ENCODE measurements around the gene NEK7.

NEK7 gene

DNA sequence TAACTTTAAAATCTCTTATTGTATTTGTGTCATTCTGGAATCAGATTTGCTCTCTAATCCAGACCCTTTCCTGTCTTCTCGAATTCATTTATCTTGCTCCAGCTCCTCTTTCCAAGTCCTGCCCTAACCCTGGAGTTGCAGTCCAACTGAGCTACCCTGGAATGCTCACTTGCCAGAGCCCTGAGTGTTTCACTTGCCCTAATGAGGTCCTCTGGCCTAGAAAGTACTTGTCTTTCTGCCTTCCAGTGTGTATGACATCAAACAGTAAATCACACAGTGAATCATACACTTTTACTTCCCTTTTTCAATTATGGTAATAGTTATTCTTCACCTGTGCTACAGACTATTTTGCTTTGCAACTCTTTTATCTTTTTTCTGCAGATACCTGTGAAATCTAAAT, 96.9 kb downstream of the NEK7 start:
- H3K27ac Mint-ChIP-seq = peak overlapping the region; percentile 28
- peak in 1 of 2 donors; percentile 14 for DNase-seq (ENCODE audit: low spot score in 2 of 2)
- no peak overlapping the region for H3K4me3 Mint-ChIP-seq

DNA sequence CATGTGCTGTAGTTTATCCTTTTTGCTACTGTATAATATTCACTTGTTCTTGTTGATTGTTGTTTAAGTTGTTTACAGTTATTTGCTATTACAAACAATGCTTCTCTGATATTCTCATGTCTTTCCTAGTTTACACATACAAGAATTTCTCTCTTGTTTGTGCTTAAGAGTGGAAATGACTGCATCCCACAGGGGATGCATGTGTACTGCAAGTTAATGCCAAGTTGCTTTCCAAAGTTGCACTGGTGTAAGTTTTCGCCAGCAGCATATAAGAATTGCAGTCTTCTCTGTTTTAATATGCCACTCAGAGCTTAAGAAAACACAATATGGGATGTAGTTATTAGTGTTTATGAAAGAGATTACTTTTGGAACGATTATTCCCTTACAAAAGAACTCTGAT, 97.7 kb downstream of the NEK7 start:
- ATAC-seq (ENCODE audit: low read depth) (no peak), DNase-seq (ENCODE audit: low spot score in 2 of 2) (no peak)
- peaks cover 25% of the 10 kb centered on the region for H3K4me1 Mint-ChIP-seq
- no peak overlapping the region for H3K27ac Mint-ChIP-seq
- peaks cover 5% of the 10 kb centered on the region for H3K36me3 Mint-ChIP-seq
- no peaks in the 10 kb centered on the region for H3K9me3 Mint-ChIP-seq
- no peak overlapping the region for H3K4me3 Mint-ChIP-seq
- H3K27me3 Mint-ChIP-seq = no peaks in the 10 kb centered on the region

More for the DNA sequence above, 96.9 kb downstream of the NEK7 start:
- Mint-ChIP-seq H3K4me1 (peaks cover 25% of the 10 kb centered on the region), H3K36me3 (peaks cover 5% of the 10 kb centered on the region), H3K9me3 (no peaks in the 10 kb centered on the region), H3K27me3 (no peaks in the 10 kb centered on the region)
- ATAC-seq (ENCODE audit: low read depth) = peak; percentile 100

DNA sequence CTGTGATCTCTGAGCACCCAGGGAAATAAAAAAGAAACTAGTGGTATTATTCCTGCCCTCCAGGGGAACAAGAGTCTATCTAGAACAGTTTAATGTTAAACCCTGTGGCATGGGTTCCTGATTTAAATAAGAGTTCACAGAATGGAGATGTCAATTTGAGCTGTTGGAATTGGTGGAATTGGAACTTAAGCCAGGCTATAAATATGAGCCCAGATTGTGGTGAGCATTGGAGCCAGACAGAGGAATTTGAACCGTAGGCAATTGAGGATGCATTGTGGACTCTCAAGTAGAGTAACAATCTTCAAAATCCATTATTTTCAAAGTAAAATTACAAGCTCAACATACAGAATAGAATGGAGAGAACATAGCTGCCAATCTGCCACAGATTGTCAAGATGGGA, 98.2 kb downstream of the NEK7 start:
- ATAC-seq (ENCODE audit: low read depth) (no peak), DNase-seq (ENCODE audit: low spot score in 2 of 2) (no peak)
- H3K27ac Mint-ChIP-seq = no peak overlapping the region
- peaks cover 28% of the 10 kb centered on the region for H3K4me1 Mint-ChIP-seq
- H3K36me3 Mint-ChIP-seq = peaks cover 5% of the 10 kb centered on the region
- no peaks in the 10 kb centered on the region for H3K9me3 Mint-ChIP-seq
- H3K4me3 Mint-ChIP-seq = no peak overlapping the region
- no peaks in the 10 kb centered on the region for H3K27me3 Mint-ChIP-seq

DNA sequence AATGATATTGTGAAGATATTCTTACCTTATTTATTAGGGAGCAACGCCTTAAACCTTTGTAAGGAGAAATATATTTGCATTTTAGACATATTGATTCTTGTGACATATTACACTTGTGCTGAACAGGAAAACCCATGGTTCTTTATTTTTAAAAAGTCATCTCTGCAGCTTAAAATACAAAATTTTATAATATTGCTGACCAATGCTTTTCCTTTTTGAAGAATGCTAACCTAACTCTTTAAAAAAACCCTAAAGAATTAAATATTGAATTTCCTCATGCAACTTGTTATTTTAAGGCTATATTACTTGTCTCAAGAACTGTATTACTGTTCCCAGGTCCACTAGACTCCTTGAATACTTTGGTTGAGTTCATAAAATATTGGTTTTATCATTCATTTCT, 99.0 kb downstream of the NEK7 start:
- peak overlapping the region; percentile 50 for H3K27ac Mint-ChIP-seq
- no peak overlapping the region for H3K4me3 Mint-ChIP-seq
- H3K4me1 Mint-ChIP-seq = peaks cover 28% of the 10 kb centered on the region
- ATAC-seq (ENCODE audit: low read depth) (no peak), DNase-seq (ENCODE audit: low spot score in 2 of 2) (no peak)
- H3K9me3 Mint-ChIP-seq = no peaks in the 10 kb centered on the region
- H3K27me3 Mint-ChIP-seq = no peaks in the 10 kb centered on the region
- H3K36me3 Mint-ChIP-seq = peaks cover 5% of the 10 kb centered on the region

DNA sequence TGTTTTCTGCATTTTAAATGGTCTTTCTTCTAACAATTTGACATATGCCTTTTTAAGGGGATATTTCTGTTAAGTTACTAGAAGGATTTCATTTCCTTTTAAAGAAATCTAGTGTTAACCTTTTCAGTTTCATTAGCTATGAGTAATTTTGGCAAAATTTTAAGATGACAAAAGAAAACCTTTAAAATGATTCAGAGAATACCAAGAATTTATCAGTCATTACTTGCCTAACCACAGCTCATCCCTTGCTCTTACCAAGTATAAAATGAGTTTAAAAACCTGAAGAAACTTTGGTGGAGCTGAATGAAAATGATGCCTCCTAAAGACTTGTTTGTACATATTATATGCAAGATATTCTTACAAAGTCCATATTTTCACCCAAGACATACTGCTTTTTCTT, 101.7 kb downstream of the NEK7 start:
- no peaks in the 10 kb centered on the region for H3K9me3 Mint-ChIP-seq
- DNase-seq (ENCODE audit: low spot score in 2 of 2) = no peak
- no peak overlapping the region for H3K27ac Mint-ChIP-seq
- H3K27me3 Mint-ChIP-seq = no peaks in the 10 kb centered on the region
- H3K4me3 Mint-ChIP-seq = no peak overlapping the region
- no peak for ATAC-seq (ENCODE audit: low read depth)
- H3K36me3 Mint-ChIP-seq = peaks cover 7% of the 10 kb centered on the region
- H3K4me1 Mint-ChIP-seq = peaks cover 12% of the 10 kb centered on the region

DNA sequence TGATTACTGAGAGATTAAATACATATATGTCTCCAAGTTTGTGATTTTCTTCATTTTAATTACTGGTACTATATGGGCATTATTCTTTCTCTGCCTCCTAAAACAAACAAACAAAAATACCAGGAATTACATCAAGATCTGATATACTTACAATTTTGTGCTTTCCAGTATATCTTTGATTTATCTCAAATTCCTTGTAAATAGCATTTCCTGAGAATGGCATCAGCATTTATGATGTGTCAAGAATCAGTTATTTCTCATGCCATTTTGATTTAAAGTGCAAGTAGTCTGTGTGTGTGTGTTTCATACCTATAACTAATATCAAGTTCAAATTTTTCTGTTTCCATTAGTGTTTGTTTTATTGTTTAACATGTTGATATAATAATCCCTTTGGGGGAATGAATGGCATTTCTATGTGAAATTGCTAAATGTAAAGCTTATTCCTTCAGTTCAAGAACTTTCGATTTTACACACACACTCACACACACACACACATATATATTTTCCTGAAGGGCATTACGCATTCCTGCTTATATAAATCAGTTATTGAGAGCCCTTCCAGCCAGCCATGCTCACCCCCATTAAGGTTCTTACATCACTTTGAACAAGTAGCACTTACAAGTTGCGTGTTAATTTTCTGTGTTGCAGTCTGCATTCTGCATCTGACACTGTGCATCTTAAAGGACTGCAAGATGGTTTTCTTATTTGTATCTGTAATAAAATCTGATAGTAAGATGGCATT, 102.7 kb downstream of the NEK7 start:
- Mint-ChIP-seq H3K4me1 (peaks cover 9% of the 10 kb centered on the region), H3K27ac (no peak overlapping the region)

DNA sequence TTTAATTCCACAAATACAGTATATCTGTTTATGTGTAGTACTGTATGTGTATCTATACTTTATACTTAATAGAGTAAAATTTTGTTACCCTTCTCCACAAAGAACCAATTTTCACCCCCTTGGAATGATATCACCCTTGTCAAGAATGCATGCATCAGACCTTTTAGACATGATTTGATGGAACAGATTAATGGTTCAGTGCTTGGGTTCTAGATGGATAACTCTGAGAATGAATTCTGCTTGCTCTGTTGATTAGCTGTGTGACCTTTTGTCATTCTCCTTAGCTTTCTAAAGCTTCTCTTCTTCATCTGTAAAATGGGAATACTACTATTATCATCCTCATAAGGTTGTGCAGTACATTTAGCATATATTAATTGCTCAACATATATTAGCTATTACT, 105.1 kb downstream of the NEK7 start:
- peaks cover 7% of the 10 kb centered on the region for H3K36me3 Mint-ChIP-seq
- no peaks in the 10 kb centered on the region for H3K27me3 Mint-ChIP-seq
- H3K4me1 Mint-ChIP-seq = peaks cover 5% of the 10 kb centered on the region
- H3K4me3 Mint-ChIP-seq = no peak overlapping the region
- ATAC-seq (ENCODE audit: low read depth) (no peak), DNase-seq (ENCODE audit: low spot score in 2 of 2) (no peak)
- H3K27ac Mint-ChIP-seq = no peak overlapping the region
- no peaks in the 10 kb centered on the region for H3K9me3 Mint-ChIP-seq

More for the DNA sequence above, 102.7 kb downstream of the NEK7 start:
- peaks cover 7% of the 10 kb centered on the region for H3K36me3 Mint-ChIP-seq
- no peak overlapping the region for H3K4me3 Mint-ChIP-seq
- no peak for ATAC-seq (ENCODE audit: low read depth)
- no peak for DNase-seq (ENCODE audit: low spot score in 2 of 2)
- no peaks in the 10 kb centered on the region for H3K27me3 Mint-ChIP-seq
- H3K9me3 Mint-ChIP-seq = no peaks in the 10 kb centered on the region

DNA sequence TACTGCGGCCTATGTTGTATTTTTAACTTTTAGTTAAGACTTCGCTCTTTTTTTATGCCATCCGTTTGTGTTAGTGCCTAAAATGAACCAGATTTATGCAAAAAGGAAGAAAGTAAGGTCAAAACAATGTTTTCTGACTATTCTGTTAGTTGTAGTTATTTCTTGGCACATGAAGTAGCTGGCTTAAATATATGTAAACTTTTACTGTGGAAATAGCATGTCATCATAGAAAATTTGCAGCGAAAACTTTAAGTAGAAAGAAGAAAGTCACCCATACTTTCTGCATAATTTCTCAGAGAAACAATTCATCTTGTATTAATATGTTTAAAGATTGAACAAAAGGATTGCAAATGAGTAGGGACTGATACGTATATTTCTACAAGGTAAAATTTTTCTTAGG, 106.4 kb downstream of the NEK7 start:
- Mint-ChIP-seq H3K4me3 (no peak overlapping the region), H3K9me3 (no peaks in the 10 kb centered on the region), H3K27me3 (no peaks in the 10 kb centered on the region), H3K27ac (no peak overlapping the region), H3K36me3 (peaks cover 5% of the 10 kb centered on the region), H3K4me1 (peaks cover 3% of the 10 kb centered on the region)
- DNase-seq (ENCODE audit: low spot score in 2 of 2) (no peak), ATAC-seq (ENCODE audit: low read depth) (no peak)

DNA sequence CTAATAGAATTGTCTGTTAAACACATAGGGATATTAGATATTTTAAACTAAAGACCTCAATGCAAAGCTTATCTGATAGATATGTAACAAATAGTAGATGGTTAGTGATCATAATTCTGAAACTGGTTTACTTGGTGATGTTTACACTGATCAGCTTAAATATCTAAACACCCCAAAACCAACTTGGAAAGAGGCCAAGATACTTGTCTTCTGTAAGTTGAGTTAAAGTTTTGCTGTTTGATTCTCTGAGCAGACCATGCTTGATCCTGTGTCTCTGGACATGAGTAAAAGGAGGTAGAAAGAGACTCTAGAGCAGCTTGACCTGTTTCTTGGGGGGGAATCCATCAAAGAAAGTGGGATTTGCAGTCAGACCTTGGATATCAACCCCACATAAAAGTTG, 107.5 kb downstream of the NEK7 start:
- Mint-ChIP-seq H3K27me3 (no peaks in the 10 kb centered on the region), H3K4me3 (no peak overlapping the region)
- no peak for DNase-seq (ENCODE audit: low spot score in 2 of 2)

DNA sequence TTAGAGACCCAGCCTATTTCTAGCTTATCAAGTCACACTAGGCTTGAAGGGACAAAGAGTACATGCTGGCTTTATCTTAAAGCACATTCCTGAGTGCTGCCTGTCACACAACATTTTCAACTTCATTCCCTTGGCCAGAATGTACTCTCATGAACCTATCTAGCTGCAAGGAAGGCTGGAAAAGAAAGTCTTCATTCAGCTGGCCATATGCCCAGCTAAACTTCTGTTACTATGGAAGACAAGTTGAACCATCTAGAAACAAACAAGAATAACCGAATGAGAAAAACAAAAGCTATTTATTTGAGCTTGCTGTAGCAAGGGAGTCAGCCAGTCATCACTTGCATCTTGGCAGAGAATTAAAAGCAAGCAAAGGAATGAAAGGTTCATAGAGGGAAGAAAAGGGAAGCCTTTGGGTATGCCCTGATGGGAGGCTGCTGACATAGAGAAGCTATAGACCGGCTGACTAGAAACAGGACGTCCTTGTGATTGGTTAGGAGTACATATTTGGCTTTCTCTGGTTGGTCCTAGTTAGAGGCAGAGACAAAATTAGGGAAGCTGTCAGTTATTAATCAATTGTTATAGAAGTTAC, 108.4 kb downstream of the NEK7 start:
- Mint-ChIP-seq H3K9me3 (no peaks in the 10 kb centered on the region), H3K4me3 (no peak overlapping the region), H3K36me3 (peaks cover 5% of the 10 kb centered on the region), H3K27ac (no peak overlapping the region), H3K4me1 (no peaks in the 10 kb centered on the region), H3K27me3 (no peaks in the 10 kb centered on the region)
- DNase-seq (ENCODE audit: low spot score in 2 of 2) = no peak
- ATAC-seq (ENCODE audit: low read depth) = no peak

More for the DNA sequence above, 107.5 kb downstream of the NEK7 start:
- no peaks in the 10 kb centered on the region for H3K9me3 Mint-ChIP-seq
- H3K36me3 Mint-ChIP-seq = peaks cover 5% of the 10 kb centered on the region
- H3K4me1 Mint-ChIP-seq = peaks cover 3% of the 10 kb centered on the region
- ATAC-seq (ENCODE audit: low read depth) = no peak
- no peak overlapping the region for H3K27ac Mint-ChIP-seq

DNA sequence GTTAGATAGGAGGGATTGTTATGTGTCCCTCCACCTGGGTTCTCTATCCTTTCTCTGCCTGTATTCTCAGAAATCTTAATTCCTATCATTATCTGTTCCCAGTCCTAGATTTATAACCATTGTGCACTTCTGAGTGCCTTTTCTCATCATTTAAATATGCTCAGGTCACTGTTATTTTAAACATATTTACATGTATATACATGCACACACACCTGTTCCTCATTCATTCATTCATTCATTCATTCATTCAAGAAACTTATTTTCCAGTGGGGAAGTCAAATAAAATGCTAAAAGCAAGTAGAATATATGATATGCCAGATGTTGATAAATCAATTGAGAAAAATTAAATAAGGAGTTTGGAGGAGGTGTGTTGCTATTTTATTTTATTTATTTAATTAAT, 110.3 kb downstream of the NEK7 start:
- Mint-ChIP-seq H3K27me3 (no peaks in the 10 kb centered on the region), H3K4me1 (no peaks in the 10 kb centered on the region), H3K4me3 (no peak overlapping the region), H3K36me3 (peaks cover 8% of the 10 kb centered on the region), H3K27ac (no peak overlapping the region), H3K9me3 (no peaks in the 10 kb centered on the region)
- DNase-seq (ENCODE audit: low spot score in 2 of 2) (no peak), ATAC-seq (ENCODE audit: low read depth) (no peak)

DNA sequence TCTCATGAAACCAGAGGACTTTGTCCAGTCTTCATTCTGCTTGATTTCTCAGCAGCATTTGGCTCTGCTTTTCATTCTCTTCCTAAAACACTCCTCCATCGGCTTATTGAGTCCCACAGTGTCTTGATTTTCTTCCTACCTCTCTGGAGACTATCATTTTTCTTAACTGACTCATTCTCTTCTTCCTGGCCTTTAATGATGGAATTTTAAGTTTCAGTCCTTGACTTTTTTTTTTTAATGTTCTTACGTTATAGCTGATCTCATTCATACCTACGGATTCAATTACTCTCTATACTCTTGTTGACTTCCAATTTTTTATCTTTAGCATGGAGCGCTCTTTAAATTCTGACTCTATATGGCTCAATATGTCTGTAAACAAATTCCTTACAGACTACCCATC, 111.1 kb downstream of the NEK7 start:
- Mint-ChIP-seq H3K36me3 (peaks cover 8% of the 10 kb centered on the region), H3K27ac (no peak overlapping the region), H3K4me1 (no peaks in the 10 kb centered on the region), H3K9me3 (no peaks in the 10 kb centered on the region), H3K27me3 (no peaks in the 10 kb centered on the region), H3K4me3 (no peak overlapping the region)
- DNase-seq (ENCODE audit: low spot score in 2 of 2) = no peak
- ATAC-seq (ENCODE audit: low read depth) = no peak

DNA sequence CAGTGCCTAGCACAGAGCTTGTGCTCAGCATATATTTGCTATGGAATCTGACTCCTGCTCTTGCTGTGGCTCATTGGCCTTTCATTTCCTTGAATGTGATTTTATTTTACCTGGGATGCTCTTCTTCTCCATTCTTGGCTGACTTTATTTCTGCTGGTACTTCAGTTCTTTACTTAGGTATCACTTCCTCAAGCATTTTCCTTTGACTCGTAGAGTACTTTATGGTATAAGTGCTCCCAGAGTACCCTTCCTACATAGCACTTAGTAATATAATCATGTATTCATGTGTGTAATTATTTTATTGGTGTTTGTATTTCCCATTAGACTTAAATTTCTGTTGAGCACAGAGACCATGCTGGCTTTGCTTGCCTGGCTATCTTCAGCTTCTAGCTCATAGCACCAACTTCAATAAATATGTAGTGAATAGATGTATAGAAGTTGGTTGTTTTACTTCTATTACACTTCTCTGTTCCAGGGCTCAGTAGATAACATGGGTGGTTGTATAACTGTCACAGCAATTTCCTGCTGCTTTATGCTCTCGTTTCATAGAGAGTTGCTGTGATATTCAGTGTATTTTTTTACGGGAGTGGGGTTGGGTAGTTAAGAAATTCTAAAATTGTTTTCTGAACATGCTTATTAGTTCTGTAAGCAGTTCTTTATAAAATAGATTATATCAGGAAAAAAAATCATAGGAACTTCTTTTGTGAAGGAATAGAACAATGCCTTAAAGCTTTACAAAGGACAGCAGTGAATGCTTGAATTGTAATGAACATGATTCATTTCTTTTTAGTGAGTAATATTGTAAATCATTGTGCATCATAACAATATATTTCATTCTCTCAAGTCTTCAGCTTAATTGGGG, 112.2 kb downstream of the NEK7 start:
- H3K4me3 Mint-ChIP-seq = no peak overlapping the region
- H3K4me1 Mint-ChIP-seq = no peaks in the 10 kb centered on the region
- no peak for DNase-seq (ENCODE audit: low spot score in 2 of 2)
- H3K27ac Mint-ChIP-seq = no peak overlapping the region
- peaks cover 8% of the 10 kb centered on the region for H3K36me3 Mint-ChIP-seq
- no peaks in the 10 kb centered on the region for H3K9me3 Mint-ChIP-seq
- ATAC-seq (ENCODE audit: low read depth) = no peak
- no peaks in the 10 kb centered on the region for H3K27me3 Mint-ChIP-seq

DNA sequence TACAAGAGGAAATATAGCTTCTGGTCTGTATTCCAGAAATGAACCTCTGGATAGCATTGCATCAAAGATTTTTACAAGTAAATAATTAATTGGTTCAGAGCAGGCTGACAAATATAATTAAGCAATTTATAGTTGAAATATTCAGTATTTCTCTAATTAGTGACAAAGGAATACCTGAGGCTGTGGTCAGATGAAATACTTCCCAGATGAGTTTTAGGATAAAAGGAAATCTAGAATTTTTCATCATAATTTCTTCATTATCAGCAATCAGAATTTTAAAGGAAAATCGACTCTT, 112.8 kb downstream of the NEK7 start:
- no peak overlapping the region for H3K27ac Mint-ChIP-seq

More for the DNA sequence above, 112.8 kb downstream of the NEK7 start:
- no peak for ATAC-seq (ENCODE audit: low read depth)
- H3K4me3 Mint-ChIP-seq = no peak overlapping the region
- H3K4me1 Mint-ChIP-seq = no peaks in the 10 kb centered on the region
- peaks cover 8% of the 10 kb centered on the region for H3K36me3 Mint-ChIP-seq
- no peaks in the 10 kb centered on the region for H3K27me3 Mint-ChIP-seq
- no peak for DNase-seq (ENCODE audit: low spot score in 2 of 2)
- H3K9me3 Mint-ChIP-seq = no peaks in the 10 kb centered on the region
